HG03064 (cell line): ENCODE results near the gene KCNJ12.
"Not testable (repeated sequence)": the region's sequence is repeated elsewhere in the genome, so short reads cannot be mapped to it uniquely, and the experiment has no call there.

Experiments
- ATAC-seq: cut with Tn5 transposase; IDR thresholded peaks from one replicate; pipeline ENCODE4 v1.9.1; 2021; ENCODE audit warnings: low read depth; ENCODE audit not compliant: unreplicated experiment

The KCNJ12 gene

GRCh38 chr17:21376081-21376758, at the start of gene KCNJ12:
Gene KCNJ12, plus strand, starts transcription at chr17:21376357. Its CDS starts 38,986 bp downstream, at chr17:21415343.
- ATAC-seq: no peak

- ATAC-seq: not testable (repeated sequence)
Measured at GRCh38 chr17:21327921-21328320, 48.2 kb upstream of the KCNJ12 start.

DNA sequence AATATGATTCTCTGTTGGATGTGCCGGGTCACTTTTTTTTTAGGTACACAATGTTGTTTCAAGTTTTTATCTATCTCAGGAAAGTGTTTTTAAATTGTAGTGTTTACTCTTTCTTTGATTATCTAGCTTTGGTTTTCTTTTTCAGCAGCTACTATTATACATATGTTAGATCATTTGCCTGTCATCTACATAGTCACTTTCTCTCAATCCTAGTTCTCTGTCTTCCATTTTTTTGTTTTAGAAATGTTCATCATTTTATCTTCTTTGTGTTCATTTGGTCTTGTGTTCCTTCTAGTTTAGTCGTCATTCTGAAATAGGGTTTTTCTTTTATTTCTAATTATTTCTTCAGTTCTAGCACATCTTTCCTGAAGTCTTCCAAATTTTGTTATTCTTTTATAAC, 47.4 kb upstream of the KCNJ12 start:
- ATAC-seq: not testable (repeated sequence)

DNA sequence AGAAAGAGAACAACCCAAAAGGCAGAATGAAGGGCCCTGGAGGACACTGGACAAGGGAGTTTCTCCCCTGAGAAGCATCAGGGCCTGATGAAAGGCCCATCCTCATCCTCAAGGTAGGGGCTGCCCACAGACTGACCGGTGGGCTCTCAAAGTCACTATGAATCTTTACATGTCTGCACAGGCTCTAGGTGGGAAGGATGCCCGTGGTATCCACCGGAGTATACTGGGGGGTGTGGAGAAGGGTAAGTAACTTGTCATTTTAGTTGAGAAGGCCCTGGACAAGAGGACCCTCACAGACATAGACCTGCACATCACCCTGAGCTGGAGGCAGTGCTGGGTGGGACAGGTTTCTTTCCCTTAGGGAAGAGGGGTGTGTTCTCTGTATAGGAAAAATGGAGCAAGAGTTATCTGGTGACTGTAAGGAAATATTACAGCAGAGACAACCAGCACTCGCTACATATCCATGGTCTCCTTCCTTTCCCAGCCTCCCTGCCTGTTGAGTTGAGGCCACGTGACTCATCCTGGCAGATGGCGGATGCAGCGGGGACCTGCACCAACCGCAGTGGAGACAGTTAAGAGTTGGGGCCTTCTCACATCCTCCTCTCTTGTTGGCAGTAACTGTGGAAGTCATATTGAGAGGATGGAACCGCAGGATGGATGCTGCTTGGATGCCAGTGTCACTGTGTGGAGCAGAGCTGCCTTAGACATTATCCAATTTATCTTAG, 45.6 kb upstream of the KCNJ12 start:
- no peak for ATAC-seq

GRCh38 chr17:21336541-21337294, 39.4 kb upstream of the KCNJ12 start:
- ATAC-seq: not testable (repeated sequence)

- not testable (repeated sequence) for ATAC-seq
Measured at GRCh38 chr17:21337981-21338625, 38.1 kb upstream of the KCNJ12 start.

DNA sequence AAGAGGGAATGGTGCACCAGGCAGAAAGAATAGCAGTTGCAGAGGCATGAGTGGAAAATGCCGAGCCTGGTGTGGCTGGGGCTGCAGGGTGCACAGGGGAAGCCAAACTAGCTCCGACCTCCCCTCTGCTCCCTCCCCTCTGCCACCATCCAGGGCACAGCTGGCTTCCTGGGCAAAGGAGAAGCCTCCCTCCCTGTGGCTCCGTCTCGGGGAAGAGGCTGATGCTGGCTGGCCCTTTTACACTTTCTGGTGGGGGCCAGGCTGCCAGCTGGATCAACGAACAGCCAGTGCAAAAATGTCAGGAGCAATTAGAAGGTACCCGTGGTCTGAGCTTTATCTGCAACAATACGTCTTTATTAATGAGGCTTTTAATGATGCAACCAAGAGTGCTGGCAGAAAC, 37.1 kb upstream of the KCNJ12 start:
- no peak for ATAC-seq

DNA sequence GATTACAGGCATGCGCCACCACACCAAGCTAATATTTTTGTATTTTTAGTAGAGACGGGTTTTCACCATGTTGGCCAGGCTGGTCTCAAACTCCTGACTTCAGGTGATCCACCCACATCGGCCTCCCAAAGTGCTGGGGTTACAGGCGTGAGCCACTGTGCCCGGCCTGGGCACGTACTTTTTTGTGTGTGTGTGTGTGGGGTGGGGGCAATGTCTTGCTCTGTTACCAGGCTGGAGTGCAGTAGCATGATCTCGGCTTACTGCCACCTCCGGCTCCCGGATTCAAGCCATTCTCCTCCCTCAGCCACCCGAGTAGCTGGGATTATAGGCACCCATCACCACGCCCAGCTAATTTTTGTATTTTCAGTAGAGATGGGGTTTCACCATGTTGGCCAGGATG, 36.6 kb upstream of the KCNJ12 start:
- not testable (repeated sequence) for ATAC-seq

- ATAC-seq: not testable (repeated sequence)
Measured at GRCh38 chr17:21340407-21340806, 35.8 kb upstream of the KCNJ12 start.

- ATAC-seq: not testable (repeated sequence)
Measured at GRCh38 chr17:21341279-21341678, 34.9 kb upstream of the KCNJ12 start.

- ATAC-seq: not testable (repeated sequence)
Measured at GRCh38 chr17:21341925-21342540, 34.1 kb upstream of the KCNJ12 start.

- ATAC-seq: not testable (repeated sequence)
Measured at GRCh38 chr17:21343061-21343949, 32.9 kb upstream of the KCNJ12 start.

GRCh38 chr17:21344801-21345200, 31.4 kb upstream of the KCNJ12 start:
- not testable (repeated sequence) for ATAC-seq

DNA sequence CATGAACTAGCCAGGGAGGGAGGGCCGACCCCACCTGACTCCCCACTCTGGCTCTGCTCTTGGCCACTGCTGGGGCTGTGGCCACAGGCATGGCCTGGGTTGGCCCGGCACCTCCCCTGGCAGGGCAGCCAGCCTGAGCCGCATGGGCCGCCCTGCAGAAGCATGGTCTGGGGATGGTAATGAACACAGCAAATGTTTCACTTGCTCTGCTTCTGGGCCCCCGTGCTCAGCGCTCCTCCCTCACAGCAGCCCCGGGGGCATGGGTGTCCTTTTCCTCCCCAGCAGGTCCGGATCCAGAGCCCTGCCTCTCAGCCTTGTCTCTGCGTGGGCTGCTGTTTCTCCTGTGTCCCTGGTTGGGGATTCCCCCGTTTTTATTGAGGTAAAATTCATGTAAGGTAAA, 30.9 kb upstream of the KCNJ12 start:
- no peak for ATAC-seq

DNA sequence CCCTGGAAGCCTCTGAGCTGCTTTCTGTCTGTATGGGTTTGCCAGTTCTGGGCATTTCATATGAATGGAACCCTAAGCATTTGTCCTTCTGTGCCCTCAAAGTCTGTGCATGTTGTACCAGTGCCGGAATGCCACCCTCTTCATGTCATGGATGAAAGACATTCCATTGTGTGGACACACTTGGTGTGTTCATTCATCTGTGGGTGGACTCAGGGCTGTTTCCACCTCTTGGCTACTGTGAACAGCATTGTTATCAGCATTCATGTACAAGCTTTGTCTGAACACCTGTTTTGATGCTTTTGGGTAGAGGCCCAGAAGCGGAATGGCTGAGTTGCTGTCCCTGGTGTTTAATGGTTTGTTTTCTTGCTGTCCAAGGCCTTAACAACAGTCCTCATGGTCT, 30.1 kb upstream of the KCNJ12 start:
- ATAC-seq: not testable (repeated sequence)

GRCh38 chr17:21346651-21347250, 29.4 kb upstream of the KCNJ12 start:
- ATAC-seq: not testable (repeated sequence)

DNA sequence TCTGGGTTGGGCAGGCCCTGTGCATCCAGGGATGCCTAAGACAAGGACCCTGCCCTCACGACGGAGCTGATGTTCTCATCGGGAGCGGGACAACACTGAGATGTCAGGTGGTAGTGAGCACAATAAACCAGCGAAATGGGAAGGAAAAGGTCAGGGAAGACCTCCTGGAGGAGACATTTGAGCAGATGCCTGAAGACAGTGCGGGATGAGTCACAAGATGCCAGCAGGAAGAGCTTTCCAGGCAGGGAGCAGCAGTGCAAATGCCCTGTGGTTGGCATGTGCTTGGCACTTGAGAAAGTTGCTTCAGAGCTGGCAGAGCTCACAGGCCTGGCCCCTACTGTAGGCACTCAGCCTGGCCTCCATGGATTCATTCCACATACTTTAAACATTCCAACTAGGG, 28.5 kb upstream of the KCNJ12 start:
- not testable (repeated sequence) for ATAC-seq

- ATAC-seq: not testable (repeated sequence)
Measured at GRCh38 chr17:21348081-21348925, 27.9 kb upstream of the KCNJ12 start.
